ENCODE data around the gene ALKBH5. TPM values are rescaled to one million over a fixed set of nuclear protein-coding genes. Genes with fewer than 3 reads are reported as not detected.

The ALKBH5 gene
- total RNA-seq, 3 donors from 2014 or later (not counting 1 experiment from before 2014, with no cell fraction given) = 95.6 to 114 (median 96.7) TPM

DNA sequence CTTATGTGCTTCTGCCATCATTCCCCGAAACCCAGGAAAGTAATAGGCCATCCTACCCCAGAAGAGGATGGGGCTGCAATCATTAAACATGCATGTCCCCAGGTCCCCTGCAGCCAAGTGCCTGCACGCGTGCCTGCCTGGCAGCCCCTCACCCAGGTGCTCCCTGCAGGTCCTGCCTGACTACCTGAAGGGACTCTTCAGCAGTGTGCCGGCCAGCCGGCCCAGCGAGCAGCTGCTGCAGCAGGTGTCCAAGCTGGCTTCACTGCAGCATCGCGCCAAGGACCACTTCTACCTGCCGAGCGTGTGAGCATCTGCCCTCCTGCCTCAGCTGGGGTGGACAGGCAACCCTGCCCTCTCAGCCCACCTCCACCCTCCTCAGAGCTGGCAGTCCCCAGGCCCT, 16.2 kb upstream of the ALKBH5 start:
- H3K36me3 Mint-ChIP-seq = no peaks in the 10 kb centered on the region
- WGBS (ENCODE audit: insufficient coverage) = 86% methylated on average over 10 of the region's 10 CpGs
- Histone ChIP-seq H3K4me3 (ENCODE audit: low read length) (no peak overlapping the region), H3K9me3 (ENCODE audit: control insufficient read depth, insufficient read depth, low read length) (no peaks in the 10 kb centered on the region), H3K4me1 (ENCODE audit: control insufficient read depth, insufficient read depth, low read length) (no peaks in the 10 kb centered on the region), H3K36me3 (ENCODE audit: control insufficient read depth, insufficient read depth, low read length) (no peaks in the 10 kb centered on the region), H3K27me3 (ENCODE audit: control insufficient read depth, insufficient read depth, low read length) (no peaks in the 10 kb centered on the region), H3K27ac (ENCODE audit: low read length) (no peak overlapping the region)
- H3K4me1 Mint-ChIP-seq = peaks cover 0 to 4% of the 10 kb centered on the region in 2 donors
- ATAC-seq (no peak), DNase-seq (no peak)
- no peaks in the 10 kb centered on the region for H3K9me3 Mint-ChIP-seq
- TF ChIP-seq, protein P1, sequence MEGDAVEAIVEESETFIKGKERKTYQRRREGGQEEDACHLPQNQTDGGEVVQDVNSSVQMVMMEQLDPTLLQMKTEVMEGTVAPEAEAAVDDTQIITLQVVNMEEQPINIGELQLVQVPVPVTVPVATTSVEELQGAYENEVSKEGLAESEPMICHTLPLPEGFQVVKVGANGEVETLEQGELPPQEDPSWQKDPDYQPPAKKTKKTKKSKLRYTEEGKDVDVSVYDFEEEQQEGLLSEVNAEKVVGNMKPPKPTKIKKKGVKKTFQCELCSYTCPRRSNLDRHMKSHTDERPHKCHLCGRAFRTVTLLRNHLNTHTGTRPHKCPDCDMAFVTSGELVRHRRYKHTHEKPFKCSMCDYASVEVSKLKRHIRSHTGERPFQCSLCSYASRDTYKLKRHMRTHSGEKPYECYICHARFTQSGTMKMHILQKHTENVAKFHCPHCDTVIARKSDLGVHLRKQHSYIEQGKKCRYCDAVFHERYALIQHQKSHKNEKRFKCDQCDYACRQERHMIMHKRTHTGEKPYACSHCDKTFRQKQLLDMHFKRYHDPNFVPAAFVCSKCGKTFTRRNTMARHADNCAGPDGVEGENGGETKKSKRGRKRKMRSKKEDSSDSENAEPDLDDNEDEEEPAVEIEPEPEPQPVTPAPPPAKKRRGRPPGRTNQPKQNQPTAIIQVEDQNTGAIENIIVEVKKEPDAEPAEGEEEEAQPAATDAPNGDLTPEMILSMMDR (IDR thresholded peaks at IDR 0.05) = no peak
- no peaks in the 10 kb centered on the region for H3K27me3 Mint-ChIP-seq (ENCODE audit: low read depth in 2 of 2)
- H3K4me3 Mint-ChIP-seq = no peak overlapping the region
- no peak overlapping the region for H3K27ac Mint-ChIP-seq
- intact Hi-C loops (cut with micrococcal nuclease) = no loop called here

DNA sequence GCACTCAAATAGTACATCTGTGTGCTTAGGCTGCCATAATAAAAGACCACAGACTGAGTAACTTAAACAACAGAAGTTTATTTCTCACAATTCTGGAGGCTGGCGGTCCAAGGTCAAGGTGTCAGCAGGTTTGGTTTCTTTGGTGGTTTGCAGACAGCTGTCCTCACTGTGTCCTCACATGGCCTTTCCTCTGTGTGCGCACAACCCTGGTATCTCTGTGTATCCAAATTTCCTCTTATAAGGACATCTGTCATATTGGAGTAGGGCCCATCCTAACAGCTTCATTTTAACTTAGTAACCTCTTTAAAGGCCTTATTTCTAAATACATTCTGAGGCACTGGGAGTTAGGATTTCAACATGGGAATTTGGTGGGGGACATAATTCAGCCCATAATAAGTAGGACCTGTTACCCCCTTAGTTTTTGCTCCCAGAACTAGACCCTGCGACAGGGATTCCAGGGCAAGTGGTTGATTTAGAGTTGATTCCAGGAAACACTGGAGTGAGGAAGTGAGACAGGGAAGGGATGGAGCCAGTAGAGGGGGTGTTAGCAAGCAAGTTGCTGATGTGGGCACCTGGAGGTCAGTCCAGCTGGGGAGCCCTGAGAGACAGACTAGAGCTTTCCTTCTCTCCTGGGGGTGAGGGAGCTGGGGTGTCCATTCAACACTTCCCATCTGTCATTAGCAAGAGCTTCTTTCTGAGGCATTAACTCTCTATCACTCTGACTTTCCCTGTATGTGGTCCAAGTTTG, 10.9 kb upstream of the ALKBH5 start:
- DNase-seq (no peak), ATAC-seq (no peak)
- TF ChIP-seq, protein P1 (IDR thresholded peaks at IDR 0.05) = no peak
- H3K36me3 ChIP-seq (ENCODE audit: control insufficient read depth, insufficient read depth, low read length) = no peaks in the 10 kb centered on the region
- H3K4me1 ChIP-seq (ENCODE audit: control insufficient read depth, insufficient read depth, low read length) = no peaks in the 10 kb centered on the region
- no peak overlapping the region for H3K27ac ChIP-seq (ENCODE audit: low read length)
- Mint-ChIP-seq H3K9me3 (no peaks in the 10 kb centered on the region), H3K27ac (no peak overlapping the region), H3K4me3 (no peak overlapping the region), H3K36me3 (no peaks in the 10 kb centered on the region), H3K27me3 (ENCODE audit: low read depth in 2 of 2) (no peaks in the 10 kb centered on the region), H3K4me1 (peaks cover 0 to 6% of the 10 kb centered on the region in 2 donors)
- no peaks in the 10 kb centered on the region for H3K9me3 ChIP-seq (ENCODE audit: control insufficient read depth, insufficient read depth, low read length)
- 74% methylated on average over 3 of the region's 3 CpGs for WGBS (ENCODE audit: insufficient coverage)
- no peak overlapping the region for H3K4me3 ChIP-seq (ENCODE audit: low read length)
- intact Hi-C loops (cut with micrococcal nuclease) = no loop called here
- H3K27me3 ChIP-seq (ENCODE audit: control insufficient read depth, insufficient read depth, low read length) = no peaks in the 10 kb centered on the region

DNA sequence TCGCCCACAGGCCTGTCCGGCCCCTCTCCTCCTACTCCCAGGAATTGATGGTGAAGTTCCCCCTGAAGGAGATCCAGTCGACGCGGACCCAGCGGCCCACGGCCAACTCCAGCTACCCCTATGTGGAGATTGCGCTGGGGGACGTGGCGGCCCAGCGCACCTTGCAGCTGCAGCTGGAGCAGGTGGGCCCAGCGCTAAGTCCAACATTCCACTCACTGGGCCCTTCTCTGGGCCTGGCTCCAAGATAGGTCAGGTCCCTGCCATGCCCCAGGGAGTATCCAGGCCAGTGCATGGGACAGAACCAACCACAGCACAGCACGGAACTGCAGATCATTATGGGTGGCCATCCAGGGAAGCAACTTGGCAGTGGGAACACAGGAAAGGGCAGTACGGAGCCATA, 9.9 kb upstream of the ALKBH5 start:
- no peaks in the 10 kb centered on the region for H3K4me1 ChIP-seq (ENCODE audit: control insufficient read depth, insufficient read depth, low read length)
- intact Hi-C loops (cut with micrococcal nuclease) = no loop called here
- Mint-ChIP-seq H3K4me1 (peaks cover 0 to 6% of the 10 kb centered on the region in 2 donors), H3K9me3 (no peaks in the 10 kb centered on the region), H3K36me3 (no peaks in the 10 kb centered on the region), H3K4me3 (no peak overlapping the region), H3K27me3 (ENCODE audit: low read depth in 2 of 2) (no peaks in the 10 kb centered on the region), H3K27ac (no peak overlapping the region)
- no peaks in the 10 kb centered on the region for H3K27me3 ChIP-seq (ENCODE audit: control insufficient read depth, insufficient read depth, low read length)
- ATAC-seq = no peak
- 93% methylated on average over 14 of the region's 14 CpGs for WGBS (ENCODE audit: insufficient coverage)
- TF ChIP-seq, protein P1 (IDR thresholded peaks at IDR 0.05) = no peak
- H3K36me3 ChIP-seq (ENCODE audit: control insufficient read depth, insufficient read depth, low read length) = no peaks in the 10 kb centered on the region
- H3K9me3 ChIP-seq (ENCODE audit: control insufficient read depth, insufficient read depth, low read length) = no peaks in the 10 kb centered on the region
- no peak for DNase-seq
- no peak overlapping the region for H3K27ac ChIP-seq (ENCODE audit: low read length)
- H3K4me3 ChIP-seq (ENCODE audit: low read length) = no peak overlapping the region

DNA sequence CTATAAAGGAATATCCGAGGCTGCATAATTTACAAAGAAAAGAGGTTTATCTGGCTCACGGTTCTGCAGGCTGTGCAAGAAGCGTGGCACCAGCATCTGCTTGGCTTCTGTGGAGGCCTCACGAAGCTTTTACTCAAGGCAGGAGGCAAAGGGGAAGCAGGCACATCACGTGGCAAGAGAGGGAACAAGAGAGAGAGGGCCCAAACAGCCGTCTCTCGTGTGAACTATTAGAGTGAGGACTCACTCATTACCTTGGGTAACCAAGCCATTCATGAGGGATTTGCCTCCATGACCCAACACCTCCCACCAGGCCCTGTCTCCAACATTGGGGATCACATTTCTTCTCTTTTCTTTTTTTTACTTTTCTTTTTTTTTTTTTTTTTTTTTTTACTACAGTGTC, 7.5 kb upstream of the ALKBH5 start:
- H3K27ac ChIP-seq (ENCODE audit: low read length) = no peak overlapping the region
- Mint-ChIP-seq H3K27me3 (ENCODE audit: low read depth in 2 of 2) (no peaks in the 10 kb centered on the region), H3K27ac (no peak overlapping the region), H3K4me3 (no peak overlapping the region), H3K36me3 (no peaks in the 10 kb centered on the region), H3K4me1 (peaks cover 0 to 6% of the 10 kb centered on the region in 2 donors), H3K9me3 (no peaks in the 10 kb centered on the region)
- ATAC-seq = no peak
- intact Hi-C loops (cut with micrococcal nuclease) = no loop called here
- WGBS (ENCODE audit: insufficient coverage) = 73% methylated on average over 7 of the region's 7 CpGs
- no peak for DNase-seq
- no peaks in the 10 kb centered on the region for H3K36me3 ChIP-seq (ENCODE audit: control insufficient read depth, insufficient read depth, low read length)
- H3K9me3 ChIP-seq (ENCODE audit: control insufficient read depth, insufficient read depth, low read length) = no peaks in the 10 kb centered on the region
- no peaks in the 10 kb centered on the region for H3K27me3 ChIP-seq (ENCODE audit: control insufficient read depth, insufficient read depth, low read length)
- no peaks in the 10 kb centered on the region for H3K4me1 ChIP-seq (ENCODE audit: control insufficient read depth, insufficient read depth, low read length)
- TF ChIP-seq, protein P1 (IDR thresholded peaks at IDR 0.05) = no peak
- no peak overlapping the region for H3K4me3 ChIP-seq (ENCODE audit: low read length)
